ENCODE measurements around the gene SRD5A1. TPM values are rescaled to one million over a fixed set of nuclear protein-coding genes. Genes with fewer than 3 reads are reported as not detected.
A peak's percentile ranks its signal among the peaks of the same experiment; 100 is the strongest.

Gene SRD5A1
- total and polyA plus RNA-seq, 8 donors = 10.0 to 14.5 (median 12.5) TPM

DNA sequence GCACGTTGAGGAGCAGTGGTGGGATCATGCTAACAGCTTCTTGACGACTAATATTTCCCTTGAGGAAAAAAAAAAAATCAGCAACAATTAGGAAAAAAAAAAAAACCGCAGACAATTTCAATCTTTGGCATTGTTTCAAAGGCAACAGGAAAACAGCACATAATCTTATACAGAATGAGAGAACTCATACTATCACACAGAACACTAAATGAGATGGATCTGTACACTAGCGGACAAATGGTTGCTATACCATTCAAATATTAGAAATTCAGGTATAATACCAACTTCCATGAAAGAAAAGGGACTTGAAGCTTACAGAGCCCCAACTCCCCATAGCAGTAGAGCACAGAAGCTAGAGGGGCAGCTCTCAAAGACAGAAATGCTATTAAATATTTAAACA lies 10.0 kb upstream of the SRD5A1 start:
- TF ChIP-seq, protein P1, sequence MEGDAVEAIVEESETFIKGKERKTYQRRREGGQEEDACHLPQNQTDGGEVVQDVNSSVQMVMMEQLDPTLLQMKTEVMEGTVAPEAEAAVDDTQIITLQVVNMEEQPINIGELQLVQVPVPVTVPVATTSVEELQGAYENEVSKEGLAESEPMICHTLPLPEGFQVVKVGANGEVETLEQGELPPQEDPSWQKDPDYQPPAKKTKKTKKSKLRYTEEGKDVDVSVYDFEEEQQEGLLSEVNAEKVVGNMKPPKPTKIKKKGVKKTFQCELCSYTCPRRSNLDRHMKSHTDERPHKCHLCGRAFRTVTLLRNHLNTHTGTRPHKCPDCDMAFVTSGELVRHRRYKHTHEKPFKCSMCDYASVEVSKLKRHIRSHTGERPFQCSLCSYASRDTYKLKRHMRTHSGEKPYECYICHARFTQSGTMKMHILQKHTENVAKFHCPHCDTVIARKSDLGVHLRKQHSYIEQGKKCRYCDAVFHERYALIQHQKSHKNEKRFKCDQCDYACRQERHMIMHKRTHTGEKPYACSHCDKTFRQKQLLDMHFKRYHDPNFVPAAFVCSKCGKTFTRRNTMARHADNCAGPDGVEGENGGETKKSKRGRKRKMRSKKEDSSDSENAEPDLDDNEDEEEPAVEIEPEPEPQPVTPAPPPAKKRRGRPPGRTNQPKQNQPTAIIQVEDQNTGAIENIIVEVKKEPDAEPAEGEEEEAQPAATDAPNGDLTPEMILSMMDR (IDR thresholded peaks at IDR 0.05) = no peak
- ATAC-seq (no peak), DNase-seq (no peak)
- Histone ChIP-seq H3K4me1 (no peaks in the 10 kb centered on the region), H3K27ac (no peak overlapping the region), H3K36me3 (peaks cover 0 to 96% of the 10 kb centered on the region in 2 donors), H3K9me3 (peaks cover 0 to 17% of the 10 kb centered on the region in 2 donors), H3K27me3 (no peaks in the 10 kb centered on the region), H3K4me3 (no peak overlapping the region)
- intact Hi-C loops (cut with DNase I) = no loop called here

DNA sequence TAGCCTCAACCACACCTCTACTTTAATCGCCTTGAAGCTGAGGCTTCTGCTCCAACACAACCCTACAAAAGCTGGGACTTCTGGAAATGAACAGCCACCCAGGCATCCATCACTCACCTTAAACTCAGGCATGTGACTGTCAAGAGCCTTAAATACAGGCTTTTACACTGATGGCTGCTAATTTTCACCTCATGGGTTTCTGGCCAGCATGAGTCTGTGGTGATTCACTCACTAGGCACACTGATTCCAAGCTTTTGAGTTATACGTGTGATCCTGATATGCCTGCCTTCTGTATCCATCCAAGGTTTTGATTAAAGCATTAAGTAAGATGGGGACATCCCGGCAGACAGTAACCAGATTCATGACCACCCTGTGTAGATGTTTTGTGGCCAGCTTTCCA lies 9.3 kb upstream of the SRD5A1 start:
- no peak for DNase-seq
- no peak for ATAC-seq
- Histone ChIP-seq H3K36me3 (peaks cover 0 to 96% of the 10 kb centered on the region in 2 donors), H3K4me1 (no peaks in the 10 kb centered on the region), H3K4me3 (no peak overlapping the region), H3K27me3 (no peaks in the 10 kb centered on the region), H3K27ac (no peak overlapping the region), H3K9me3 (peaks cover 0 to 17% of the 10 kb centered on the region in 2 donors)
- TF ChIP-seq, protein P1 (IDR thresholded peaks at IDR 0.05) = no peak
- intact Hi-C loops (cut with DNase I) = no loop called here

DNA sequence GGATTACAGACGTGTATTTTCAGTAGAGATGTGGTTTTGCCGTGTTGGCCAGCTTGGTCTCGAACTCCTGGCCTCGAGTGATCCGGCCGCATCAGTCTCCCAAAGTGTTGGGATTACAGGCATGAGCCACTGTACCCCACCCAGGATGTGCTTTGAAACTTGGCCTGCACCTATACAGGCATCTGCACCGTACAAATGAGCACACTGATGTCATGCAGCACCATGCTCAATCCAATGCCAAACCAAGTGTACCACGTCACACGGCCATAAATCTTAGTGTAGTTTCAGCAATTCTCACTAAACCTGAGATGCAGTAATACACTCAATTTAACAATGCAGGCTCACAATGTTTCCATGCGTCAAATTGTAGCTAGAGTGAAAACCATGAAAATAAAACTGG lies 6.7 kb upstream of the SRD5A1 start:
- TF ChIP-seq, protein P1 (IDR thresholded peaks at IDR 0.05) = no peak
- peaks cover 0 to 95% of the 10 kb centered on the region in 2 donors for H3K36me3 ChIP-seq
- intact Hi-C loops (cut with DNase I) = no loop called here
- H3K27ac ChIP-seq = no peak overlapping the region
- H3K27me3 ChIP-seq = no peaks in the 10 kb centered on the region
- H3K9me3 ChIP-seq = peaks cover 0 to 17% of the 10 kb centered on the region in 2 donors
- ATAC-seq = no peak
- H3K4me3 ChIP-seq = no peak overlapping the region
- no peak for DNase-seq
- H3K4me1 ChIP-seq = peaks cover 0 to 14% of the 10 kb centered on the region in 2 donors

DNA sequence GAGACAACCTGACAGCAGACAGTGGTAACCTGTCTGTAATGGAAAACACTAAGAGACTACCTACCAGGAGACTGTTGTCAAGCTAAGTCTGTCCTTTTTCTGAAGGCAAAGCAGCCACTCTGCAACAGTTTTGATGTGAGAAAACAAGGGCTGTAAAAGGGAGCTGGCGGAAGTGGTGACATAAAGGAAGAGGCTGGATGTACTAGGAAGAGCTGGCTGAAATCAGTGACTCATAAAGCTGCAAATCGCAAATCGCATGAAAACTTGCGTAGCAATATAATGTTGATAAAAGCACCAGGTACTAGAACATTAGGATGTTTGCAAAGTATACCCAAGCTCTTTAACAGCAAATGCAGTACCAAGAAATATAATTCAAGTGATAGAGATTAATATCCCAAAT lies 1.8 kb upstream of the SRD5A1 start:
- peaks cover 0 to 45% of the 10 kb centered on the region in 2 donors for H3K36me3 ChIP-seq
- H3K9me3 ChIP-seq = no peaks in the 10 kb centered on the region
- peak overlapping the region in 1 of 2 donors; percentile 99 for H3K4me3 ChIP-seq
- H3K4me1 ChIP-seq = peaks cover 0 to 38% of the 10 kb centered on the region in 2 donors
- no peak overlapping the region for H3K27ac ChIP-seq
- TF ChIP-seq, protein P1 (IDR thresholded peaks at IDR 0.05) = no peak
- ATAC-seq (no peak), DNase-seq (no peak)
- H3K27me3 ChIP-seq = no peaks in the 10 kb centered on the region
- intact Hi-C loops (cut with DNase I) = loop anchor here in 1 of 2 donors (10.0 kb wide), 1 partner anchor 113 kb away; no protein-coding TSS in a partner anchor

DNA sequence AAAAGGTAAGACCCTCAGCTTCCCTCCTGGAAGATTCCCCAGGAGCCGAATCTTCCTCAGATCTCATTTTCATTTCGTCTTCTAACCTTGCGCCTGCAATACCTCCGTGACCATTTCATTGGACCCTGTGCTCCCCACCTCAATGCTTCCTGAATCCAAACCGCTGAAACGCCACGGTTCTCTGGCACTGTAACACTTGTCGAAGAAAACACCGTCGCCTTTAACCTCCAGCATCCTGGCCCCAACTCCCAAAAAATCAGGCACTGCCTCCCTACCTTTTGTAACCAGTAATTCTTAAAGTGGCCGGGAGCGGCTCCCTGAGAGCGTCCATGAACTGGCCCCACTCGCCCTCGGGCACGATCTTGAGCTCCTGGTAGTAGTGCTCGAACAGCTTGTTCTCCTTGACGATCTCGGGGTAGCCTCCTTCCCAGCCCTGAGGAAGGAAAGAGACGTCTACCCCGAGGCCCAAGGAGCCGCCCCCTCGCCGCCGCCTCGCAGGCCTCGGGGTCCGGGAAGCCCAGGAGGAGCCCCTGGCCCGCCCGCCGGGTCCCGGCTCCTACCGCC lies 834 bp upstream of the SRD5A1 start:
- intact Hi-C loops (cut with DNase I) = loop anchor here in 1 of 2 donors (10.0 kb wide), 1 partner anchor 112 kb away; no protein-coding TSS in a partner anchor
- no peaks in the 10 kb centered on the region for H3K27me3 ChIP-seq
- H3K9me3 ChIP-seq = no peaks in the 10 kb centered on the region
- H3K27ac ChIP-seq = peak overlapping the region; percentile 94 to 97
- ATAC-seq (peak; percentile 15), DNase-seq (peak in 3 of 4 donors; percentile 1 to 39 (median 7))
- peaks cover 0 to 40% of the 10 kb centered on the region in 2 donors for H3K36me3 ChIP-seq
- H3K4me1 ChIP-seq = peaks cover 0 to 38% of the 10 kb centered on the region in 2 donors
- TF ChIP-seq, protein P1 (IDR thresholded peaks at IDR 0.05) = no peak
- peak overlapping the region; percentile 89 to 99 for H3K4me3 ChIP-seq
